K562 (cell line): Measurements from ENCODE around the gene MOAP1.
"Not testable (repeated sequence)": the region's sequence is repeated elsewhere in the genome, so short reads cannot be mapped to it uniquely, and the experiment has no call there.

ENCODE experiments used
- CBX2 ChIP-seq: fragments of 200-600 bp; sonication (generic); IDR thresholded peaks from one replicate; pipeline ENCODE4 v1.6.1; 2012; ENCODE audit warnings: mild to moderate bottlenecking, low read length, inconsistent platforms; ENCODE audit not compliant: insufficient read depth, poor library complexity, severe bottlenecking
- JUN ChIP-seq, 2 experiments: sonication (generic) in 1 of 2; formaldehyde crosslinking in 1 of 2; IDR thresholded peaks; 2 replicates each; pipeline versions ENCODE4 v1.6.1 to v1.8.0; 2012 to 2022; ENCODE audit warnings: borderline replicate concordance in 2 of 2, mild to moderate bottlenecking in 2 of 2, improper control_type of control experiment in 1 of 2, low read depth in 1 of 2, low read length in 1 of 2, missing genetic modification reagents in 1 of 2
- PURB ChIP-seq: sonication (generic); formaldehyde crosslinking; IDR thresholded peaks from 2 replicates; pipeline ENCODE4 v1.9.0; 2021; ENCODE audit warnings: low read depth, mild to moderate bottlenecking, missing genetic modification reagents
- TAF7 ChIP-seq: fragments of 450-650 bp; IDR thresholded peaks from 2 replicates; pipeline ENCODE4 v1.6.1; 2016; ENCODE audit warnings: missing genetic modification characterization, missing compliant biosample characterization
- ZNF384 ChIP-seq: IDR thresholded peaks from 2 replicates; pipeline ENCODE4 v1.6.1; 2012; ENCODE audit warnings: low read depth, low read length, improper control_type of control experiment
- ZNF76 ChIP-seq: fragments of 250-450 bp; sonication (Bioruptor Pico); IDR thresholded peaks from 2 replicates; pipeline ENCODE4 v1.4.0; 2020; ENCODE audit warnings: mild to moderate bottlenecking, moderate library complexity, borderline replicate concordance
- TF ChIP-seq, protein P1 (sequence below), 3 experiments: IDR thresholded peaks in 2 of 3; conservative IDR thresholded peaks in 1 of 3; 2 replicates each; pipeline ENCODE4 v1.5.1; 2011 to 2012; ENCODE audit warnings: low read length in 3 of 3, mild to moderate bottlenecking in 3 of 3, control low read depth in 2 of 3, improper control_type of control experiment in 1 of 3, inconsistent platforms in 1 of 3, low read depth in 1 of 3, mixed read lengths in 1 of 3, moderate library complexity in 1 of 3; ENCODE audit not compliant: insufficient read depth in 2 of 3
- TF ChIP-seq, protein P2 (sequence below): conservative IDR thresholded peaks from 2 replicates; pipeline ENCODE4 v1.6.1; 2011; ENCODE audit warnings: low read depth, mild to moderate bottlenecking, low read length; ENCODE audit not compliant: control insufficient read depth

DNA sequence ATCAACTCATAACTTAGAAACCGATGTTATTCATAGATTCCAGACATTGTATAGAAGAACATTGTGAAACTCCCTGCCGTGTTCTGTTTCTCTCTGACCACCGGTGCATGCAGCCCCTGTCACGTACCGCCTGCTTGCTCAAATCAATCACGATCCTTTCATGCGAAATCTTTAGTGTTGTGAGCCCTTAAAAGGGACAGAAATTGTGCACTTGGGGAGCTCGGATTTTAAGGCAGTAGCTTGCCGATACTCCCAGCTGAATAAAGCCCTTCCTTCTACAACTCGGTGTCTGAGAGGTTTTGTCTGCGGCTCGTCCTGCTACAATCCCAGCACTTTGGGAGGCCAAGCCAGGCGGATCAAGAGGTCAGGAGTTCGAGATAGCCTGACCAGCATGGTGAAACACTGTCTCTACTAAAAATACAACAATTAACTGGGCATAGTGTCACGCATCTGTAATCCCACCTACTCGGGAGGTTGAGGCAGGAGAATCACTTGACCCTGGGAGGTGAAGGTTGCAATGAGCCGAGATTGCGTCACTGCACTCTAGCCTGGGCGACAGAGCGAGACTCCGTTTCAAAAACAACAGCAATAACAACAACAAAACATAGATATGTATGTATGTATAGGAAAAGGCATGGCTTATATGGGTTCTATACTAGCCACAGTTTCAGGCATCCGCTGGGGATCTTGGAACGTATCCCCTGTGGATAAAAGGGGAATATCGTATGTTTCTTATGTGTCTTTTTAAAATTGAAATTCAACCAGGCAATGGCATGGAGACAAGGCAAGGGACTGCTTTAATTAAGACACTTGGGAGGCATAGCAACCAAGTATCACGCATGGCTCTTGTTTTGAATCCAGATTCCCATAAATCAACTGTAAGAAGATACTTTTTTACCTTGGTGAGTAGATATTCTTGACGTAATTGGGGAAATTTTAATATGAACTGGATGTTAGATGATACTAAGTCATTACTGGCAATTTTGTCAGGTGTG is 19.1 kb downstream of the MOAP1 start:
- TF ChIP-seq JUN (IDR thresholded peaks at IDR 0.05; ENCODE audit: borderline replicate concordance, low read depth, low read length); JUN (CRISPR knock-in tag; IDR thresholded peaks at IDR 0.05; ENCODE audit: borderline replicate concordance); TAF7; PURB (CRISPR knock-in tag); ZNF384; ZNF76 (CRISPR knock-in tag); CBX2: not testable (repeated sequence)
- TF ChIP-seq, protein P1, sequence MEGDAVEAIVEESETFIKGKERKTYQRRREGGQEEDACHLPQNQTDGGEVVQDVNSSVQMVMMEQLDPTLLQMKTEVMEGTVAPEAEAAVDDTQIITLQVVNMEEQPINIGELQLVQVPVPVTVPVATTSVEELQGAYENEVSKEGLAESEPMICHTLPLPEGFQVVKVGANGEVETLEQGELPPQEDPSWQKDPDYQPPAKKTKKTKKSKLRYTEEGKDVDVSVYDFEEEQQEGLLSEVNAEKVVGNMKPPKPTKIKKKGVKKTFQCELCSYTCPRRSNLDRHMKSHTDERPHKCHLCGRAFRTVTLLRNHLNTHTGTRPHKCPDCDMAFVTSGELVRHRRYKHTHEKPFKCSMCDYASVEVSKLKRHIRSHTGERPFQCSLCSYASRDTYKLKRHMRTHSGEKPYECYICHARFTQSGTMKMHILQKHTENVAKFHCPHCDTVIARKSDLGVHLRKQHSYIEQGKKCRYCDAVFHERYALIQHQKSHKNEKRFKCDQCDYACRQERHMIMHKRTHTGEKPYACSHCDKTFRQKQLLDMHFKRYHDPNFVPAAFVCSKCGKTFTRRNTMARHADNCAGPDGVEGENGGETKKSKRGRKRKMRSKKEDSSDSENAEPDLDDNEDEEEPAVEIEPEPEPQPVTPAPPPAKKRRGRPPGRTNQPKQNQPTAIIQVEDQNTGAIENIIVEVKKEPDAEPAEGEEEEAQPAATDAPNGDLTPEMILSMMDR (IDR thresholded peaks at IDR 0.05 in 2 of 3, conservative IDR thresholded peaks at IDR 0.05 in 1 of 3; ENCODE audit: insufficient read depth in 2 of 3, low read depth in 1 of 3, low read length in 3 of 3) = not testable (repeated sequence)
- TF ChIP-seq, protein P2, sequence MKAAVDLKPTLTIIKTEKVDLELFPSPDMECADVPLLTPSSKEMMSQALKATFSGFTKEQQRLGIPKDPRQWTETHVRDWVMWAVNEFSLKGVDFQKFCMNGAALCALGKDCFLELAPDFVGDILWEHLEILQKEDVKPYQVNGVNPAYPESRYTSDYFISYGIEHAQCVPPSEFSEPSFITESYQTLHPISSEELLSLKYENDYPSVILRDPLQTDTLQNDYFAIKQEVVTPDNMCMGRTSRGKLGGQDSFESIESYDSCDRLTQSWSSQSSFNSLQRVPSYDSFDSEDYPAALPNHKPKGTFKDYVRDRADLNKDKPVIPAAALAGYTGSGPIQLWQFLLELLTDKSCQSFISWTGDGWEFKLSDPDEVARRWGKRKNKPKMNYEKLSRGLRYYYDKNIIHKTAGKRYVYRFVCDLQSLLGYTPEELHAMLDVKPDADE = not testable (repeated sequence)
